ENCODE data around the gene ABLIM1. TPM values are rescaled to one million over a fixed set of nuclear protein-coding genes. Genes with fewer than 3 reads are reported as not detected.

Gene ABLIM1
- polyA plus RNA-seq, 1 donor from 2014 or later, result 10.1 TPM

GRCh38 chr10:114632869-114633715 lies 25.0 kb downstream of the ABLIM1 start:
- no peaks in the 10 kb centered on the region for H3K79me2 ChIP-seq (replicated peaks; ENCODE audit: insufficient read depth, low read length)
- peaks cover 6% of the 10 kb centered on the region for H3K27me3 ChIP-seq (ENCODE audit: insufficient read depth, low read depth, low read length)
- H4K20me1 ChIP-seq (ENCODE audit: insufficient read depth), result no peaks in the 10 kb centered on the region
- H3K27ac ChIP-seq (ENCODE audit: low read length), result peak overlapping the region; percentile 5
- H3K9me2 ChIP-seq (ENCODE audit: insufficient read depth, low read length), result no peaks in the 10 kb centered on the region
- no peak for TF ChIP-seq EZH2 (IDR thresholded peaks at IDR 0.05; ENCODE audit: borderline replicate concordance, insufficient read depth, low read length, poor library complexity, severe bottlenecking)
- no peak for TF ChIP-seq POLR2AphosphoS5 (IDR thresholded peaks at IDR 0.05)
- no peak for TF ChIP-seq TAF1 (IDR thresholded peaks at IDR 0.05; ENCODE audit: low read depth)
- TF ChIP-seq REST (IDR thresholded peaks at IDR 0.05; ENCODE audit: borderline replicate concordance), result no peak
- TF ChIP-seq EP300 (conservative IDR thresholded peaks at IDR 0.05; ENCODE audit: poor library complexity, severe bottlenecking), result no peak
- TF ChIP-seq SMC3 (conservative IDR thresholded peaks at IDR 0.05; ENCODE audit: poor library complexity), result no peak
- no peak for TF ChIP-seq CTCF (IDR thresholded peaks at IDR 0.05; ENCODE audit: poor library complexity, severe bottlenecking)
- TF ChIP-seq RAD21 (conservative IDR thresholded peaks at IDR 0.05), result no peak
- no peak for TF ChIP-seq MXI1 (conservative IDR thresholded peaks at IDR 0.05; ENCODE audit: poor library complexity, severe bottlenecking)
- H3K4me3 ChIP-seq (ENCODE audit: low read length), result peak overlapping the region; percentile 67
- no peak overlapping the region for H3K9ac ChIP-seq (ENCODE audit: low read length)
- no peaks in the 10 kb centered on the region for H3F3A ChIP-seq (ENCODE audit: insufficient read depth, low read length, poor library complexity, severe bottlenecking)
- H2AFZ ChIP-seq (ENCODE audit: low read depth, low read length), result no peak overlapping the region
- no peaks in the 10 kb centered on the region for H3K9me3 ChIP-seq (ENCODE audit: low read length)
- no peak overlapping the region for H3K4me2 ChIP-seq (ENCODE audit: low read length)
- H3K36me3 ChIP-seq (ENCODE audit: insufficient read depth, low read length), result no peaks in the 10 kb centered on the region

- Histone ChIP-seq H3K9me2 (ENCODE audit: insufficient read depth, low read length) (no peaks in the 10 kb centered on the region), H3K79me2 (replicated peaks; ENCODE audit: insufficient read depth, low read length) (no peaks in the 10 kb centered on the region), H4K20me1 (ENCODE audit: insufficient read depth) (no peaks in the 10 kb centered on the region), H3K9me3 (ENCODE audit: low read length) (no peaks in the 10 kb centered on the region), H3K9ac (ENCODE audit: low read length) (peak overlapping the region; percentile 60), H3K4me2 (ENCODE audit: low read length) (peak overlapping the region; percentile 36), H3K36me3 (ENCODE audit: insufficient read depth, low read length) (no peaks in the 10 kb centered on the region), H3K4me3 (ENCODE audit: low read length) (peak overlapping the region; percentile 67), H3K27ac (ENCODE audit: low read length) (peak overlapping the region; percentile 29), H3F3A (ENCODE audit: insufficient read depth, low read length, poor library complexity, severe bottlenecking) (no peaks in the 10 kb centered on the region), H2AFZ (ENCODE audit: low read depth, low read length) (peak overlapping the region; percentile 24), H3K27me3 (ENCODE audit: insufficient read depth, low read depth, low read length) (peaks cover 6% of the 10 kb centered on the region)
- TF ChIP-seq POLR2AphosphoS5 (IDR thresholded peaks at IDR 0.05) (peak; percentile 18), EP300 (conservative IDR thresholded peaks at IDR 0.05; ENCODE audit: poor library complexity, severe bottlenecking) (peak; percentile 27), CTCF (IDR thresholded peaks at IDR 0.05; ENCODE audit: poor library complexity, severe bottlenecking) (peak; percentile 15), EZH2 (IDR thresholded peaks at IDR 0.05; ENCODE audit: borderline replicate concordance, insufficient read depth, low read length, poor library complexity, severe bottlenecking) (no peak), TAF1 (IDR thresholded peaks at IDR 0.05; ENCODE audit: low read depth) (no peak), RAD21 (conservative IDR thresholded peaks at IDR 0.05) (peak; percentile 27), SMC3 (conservative IDR thresholded peaks at IDR 0.05; ENCODE audit: poor library complexity) (no peak), MXI1 (conservative IDR thresholded peaks at IDR 0.05; ENCODE audit: poor library complexity, severe bottlenecking) (peak; percentile 41), REST (IDR thresholded peaks at IDR 0.05; ENCODE audit: borderline replicate concordance) (peak; percentile 45)
Measured at GRCh38 chr10:114631666-114632417, 26.2 kb downstream of the ABLIM1 start.
